ENCODE data around the gene ZBTB7C. TPM values are rescaled to one million over a fixed set of nuclear protein-coding genes. Genes with fewer than 3 reads are reported as not detected.

Gene ZBTB7C
- total RNA-seq, 3 donors from 2014 or later (not counting 1 experiment from before 2014, with no cell fraction given), result 0.07 TPM; not detected in 2

- no peak for TF ChIP-seq CTCF (IDR thresholded peaks at IDR 0.05)
- no CpG with 5 or more reads among the region's 1 CpG for WGBS (ENCODE audit: insufficient coverage)
- no peaks in the 10 kb centered on the region for H3K36me3 Mint-ChIP-seq
- ATAC-seq (no peak), DNase-seq (no peak)
- H3K4me3 Mint-ChIP-seq, result no peak overlapping the region
- intact Hi-C loops (cut with micrococcal nuclease), result no loop called here
- Histone ChIP-seq H3K4me3 (ENCODE audit: low read length) (no peak overlapping the region), H3K4me1 (ENCODE audit: control insufficient read depth, insufficient read depth, low read length) (no peaks in the 10 kb centered on the region), H3K36me3 (ENCODE audit: control insufficient read depth, insufficient read depth, low read length) (no peaks in the 10 kb centered on the region), H3K9me3 (ENCODE audit: control insufficient read depth, insufficient read depth, low read length) (no peaks in the 10 kb centered on the region), H3K27ac (ENCODE audit: low read length) (no peak overlapping the region), H3K27me3 (ENCODE audit: control insufficient read depth, insufficient read depth, low read length) (no peaks in the 10 kb centered on the region)
- no peaks in the 10 kb centered on the region for H3K9me3 Mint-ChIP-seq
- no peak overlapping the region for H3K27ac Mint-ChIP-seq
- no peaks in the 10 kb centered on the region for H3K4me1 Mint-ChIP-seq
- H3K27me3 Mint-ChIP-seq (ENCODE audit: low read depth in 2 of 2), result peaks cover 44 to 75% of the 10 kb centered on the region in 2 donors
Measured at GRCh38 chr18:48395646-48396045, 13.5 kb downstream of the ZBTB7C start.

GRCh38 chr18:48394176-48394575 lies 15.0 kb downstream of the ZBTB7C start:
- intact Hi-C loops (cut with micrococcal nuclease), result no loop called here
- no peak for TF ChIP-seq CTCF (IDR thresholded peaks at IDR 0.05)
- H3K36me3 Mint-ChIP-seq, result no peaks in the 10 kb centered on the region
- DNase-seq, result no peak
- H3K9me3 Mint-ChIP-seq, result no peaks in the 10 kb centered on the region
- H3K4me3 Mint-ChIP-seq, result no peak overlapping the region
- 77% methylated on average over 5 of the region's 5 CpGs for WGBS (ENCODE audit: insufficient coverage)
- H3K4me1 ChIP-seq (ENCODE audit: control insufficient read depth, insufficient read depth, low read length), result no peaks in the 10 kb centered on the region
- H3K36me3 ChIP-seq (ENCODE audit: control insufficient read depth, insufficient read depth, low read length), result no peaks in the 10 kb centered on the region
- no peaks in the 10 kb centered on the region for H3K4me1 Mint-ChIP-seq
- no peak overlapping the region for H3K27ac ChIP-seq (ENCODE audit: low read length)
- H3K27me3 Mint-ChIP-seq (ENCODE audit: low read depth in 2 of 2), result peaks cover 46 to 69% of the 10 kb centered on the region in 2 donors
- H3K4me3 ChIP-seq (ENCODE audit: low read length), result no peak overlapping the region
- no peaks in the 10 kb centered on the region for H3K9me3 ChIP-seq (ENCODE audit: control insufficient read depth, insufficient read depth, low read length)
- H3K27ac Mint-ChIP-seq, result no peak overlapping the region
- no peaks in the 10 kb centered on the region for H3K27me3 ChIP-seq (ENCODE audit: control insufficient read depth, insufficient read depth, low read length)
- no peak for ATAC-seq

- H3K27ac Mint-ChIP-seq, result no peak overlapping the region
- H3K4me3 Mint-ChIP-seq, result no peak overlapping the region
- H3K4me1 Mint-ChIP-seq, result no peaks in the 10 kb centered on the region
- Histone ChIP-seq H3K4me3 (ENCODE audit: low read length) (no peak overlapping the region), H3K27ac (ENCODE audit: low read length) (no peak overlapping the region), H3K9me3 (ENCODE audit: control insufficient read depth, insufficient read depth, low read length) (no peaks in the 10 kb centered on the region), H3K36me3 (ENCODE audit: control insufficient read depth, insufficient read depth, low read length) (no peaks in the 10 kb centered on the region), H3K27me3 (ENCODE audit: control insufficient read depth, insufficient read depth, low read length) (no peaks in the 10 kb centered on the region), H3K4me1 (ENCODE audit: control insufficient read depth, insufficient read depth, low read length) (no peaks in the 10 kb centered on the region)
- H3K36me3 Mint-ChIP-seq, result no peaks in the 10 kb centered on the region
- WGBS (ENCODE audit: insufficient coverage), result 47% methylated on average over 1 of the region's 1 CpG
- TF ChIP-seq CTCF (IDR thresholded peaks at IDR 0.05), result no peak
- DNase-seq, result no peak
- ATAC-seq, result no peak
- peaks cover 47 to 69% of the 10 kb centered on the region in 2 donors for H3K27me3 Mint-ChIP-seq (ENCODE audit: low read depth in 2 of 2)
- no peaks in the 10 kb centered on the region for H3K9me3 Mint-ChIP-seq
- intact Hi-C loops (cut with micrococcal nuclease), result no loop called here
Measured at GRCh38 chr18:48393776-48394175, 15.4 kb downstream of the ZBTB7C start.

GRCh38 chr18:48393170-48393569 lies 16.0 kb downstream of the ZBTB7C start:
- no peak for DNase-seq
- no peaks in the 10 kb centered on the region for H3K9me3 ChIP-seq (ENCODE audit: control insufficient read depth, insufficient read depth, low read length)
- no peaks in the 10 kb centered on the region for H3K4me1 Mint-ChIP-seq
- H3K36me3 Mint-ChIP-seq, result no peaks in the 10 kb centered on the region
- intact Hi-C loops (cut with micrococcal nuclease), result no loop called here
- no peaks in the 10 kb centered on the region for H3K9me3 Mint-ChIP-seq
- no peak for ATAC-seq
- no peak overlapping the region for H3K27ac Mint-ChIP-seq
- peaks cover 46 to 69% of the 10 kb centered on the region in 2 donors for H3K27me3 Mint-ChIP-seq (ENCODE audit: low read depth in 2 of 2)
- WGBS (ENCODE audit: insufficient coverage), result 53% methylated on average over 5 of the region's 5 CpGs
- H3K36me3 ChIP-seq (ENCODE audit: control insufficient read depth, insufficient read depth, low read length), result no peaks in the 10 kb centered on the region
- TF ChIP-seq CTCF (IDR thresholded peaks at IDR 0.05), result no peak
- H3K27ac ChIP-seq (ENCODE audit: low read length), result no peak overlapping the region
- H3K4me3 ChIP-seq (ENCODE audit: low read length), result no peak overlapping the region
- H3K4me3 Mint-ChIP-seq, result no peak overlapping the region
- H3K4me1 ChIP-seq (ENCODE audit: control insufficient read depth, insufficient read depth, low read length), result no peaks in the 10 kb centered on the region
- H3K27me3 ChIP-seq (ENCODE audit: control insufficient read depth, insufficient read depth, low read length), result no peaks in the 10 kb centered on the region
